ENCODE data around the gene GPR25. TPM values are rescaled to one million over a fixed set of nuclear protein-coding genes. Genes with fewer than 3 reads are reported as not detected.
"Not testable (repeated sequence)": the region's sequence is repeated elsewhere in the genome, so short reads cannot be mapped to it uniquely, and the experiment has no call there.

The GPR25 gene
- total RNA-seq, 1 experiment from 2014 or later, result not detected

DNA sequence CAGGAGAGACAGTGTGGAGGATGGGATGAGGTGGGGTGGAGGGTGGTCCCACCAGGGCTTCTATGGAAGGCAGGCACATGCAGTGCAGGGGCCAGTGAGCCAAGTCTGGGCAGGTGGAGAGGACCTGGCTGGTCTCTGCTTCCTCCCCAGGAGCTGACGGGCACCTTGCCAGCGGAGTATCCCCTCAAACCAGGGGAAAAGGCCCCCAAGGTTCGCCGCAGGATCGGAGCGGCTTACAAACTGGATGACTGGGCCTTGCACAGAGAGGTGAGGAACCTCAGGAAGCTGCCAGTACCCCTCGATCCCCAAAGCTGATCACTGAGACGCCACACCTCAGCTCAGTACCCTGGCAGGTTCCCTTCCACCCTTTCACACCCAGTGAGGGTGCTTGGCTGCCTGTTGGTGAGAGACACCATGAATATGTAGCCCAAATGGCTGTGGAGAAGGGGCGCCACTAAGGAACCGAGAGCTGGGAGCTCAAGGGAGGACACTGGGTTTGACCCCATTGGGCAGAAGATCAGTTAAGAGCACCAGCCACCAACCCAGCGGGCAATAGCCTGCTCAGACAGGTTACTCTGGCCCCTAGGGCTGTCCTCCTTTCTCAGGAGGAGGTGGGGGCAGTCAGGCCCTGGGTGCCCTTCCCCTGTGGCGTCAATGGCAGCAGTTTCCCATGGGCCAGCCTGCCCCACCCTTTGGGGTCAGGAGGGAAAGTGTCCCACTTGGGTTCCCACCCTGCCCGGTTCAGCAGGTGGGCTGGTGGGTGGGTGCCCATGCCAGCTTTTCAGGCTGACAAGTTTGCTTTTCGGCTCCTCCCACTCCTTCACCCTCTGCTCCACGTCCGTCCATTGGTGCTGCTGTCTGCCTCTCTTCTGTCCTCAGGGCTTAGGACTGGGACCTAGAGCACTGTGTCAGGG, 27.4 kb downstream of the GPR25 start:
- Histone ChIP-seq H3K27me3 (no peaks in the 10 kb centered on the region), H3K4me3 (no peak overlapping the region), H3K9me3 (no peaks in the 10 kb centered on the region), H3K36me3 (no peaks in the 10 kb centered on the region)
- DNase-seq, result no peak

DNA sequence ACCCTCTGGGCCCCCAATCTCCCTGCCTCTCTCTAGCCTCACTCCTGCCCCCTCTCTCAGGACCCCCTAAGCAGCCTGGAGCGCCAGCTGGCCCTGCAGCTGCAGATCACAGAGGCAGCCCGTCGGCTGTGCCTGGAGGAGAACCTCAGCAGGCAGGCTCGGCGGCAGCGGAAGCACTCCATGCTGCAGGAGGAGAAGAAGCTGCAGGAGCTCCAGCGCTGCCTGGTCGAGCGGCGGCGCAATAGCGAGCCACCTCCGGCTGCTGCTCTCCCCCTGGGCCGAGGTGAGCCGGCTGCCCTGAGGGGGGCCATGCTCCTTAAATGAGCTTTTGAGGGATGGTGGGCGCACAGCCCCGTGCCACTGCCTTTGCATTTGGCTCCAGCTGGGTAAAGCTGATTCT, 28.1 kb downstream of the GPR25 start:
- no peaks in the 10 kb centered on the region for H3K36me3 ChIP-seq
- H3K9me3 ChIP-seq, result no peaks in the 10 kb centered on the region
- H3K27me3 ChIP-seq, result no peaks in the 10 kb centered on the region
- DNase-seq, result no peak
- H3K4me3 ChIP-seq, result no peak overlapping the region

DNA sequence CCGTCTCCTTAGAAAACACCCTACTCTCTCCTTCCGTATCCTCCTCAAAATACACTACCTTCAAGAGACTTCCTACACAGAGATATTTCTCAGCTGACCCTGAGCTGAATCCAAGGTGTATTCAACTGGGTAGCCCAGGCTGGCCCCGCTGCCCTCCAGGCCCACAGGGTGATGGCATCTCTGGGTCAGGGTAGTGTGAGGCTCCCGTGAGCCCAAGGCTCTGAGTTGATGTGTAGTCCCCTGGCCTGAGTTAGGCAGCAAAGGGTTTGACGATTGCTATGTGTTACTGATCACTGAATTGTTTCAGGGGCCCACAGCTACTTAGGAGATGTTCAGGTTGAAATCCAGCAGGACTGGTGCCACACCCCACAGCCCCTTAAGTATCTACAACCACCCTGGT, 28.6 kb downstream of the GPR25 start:
- Histone ChIP-seq H3K36me3 (no peaks in the 10 kb centered on the region), H3K4me3 (no peak overlapping the region), H3K27me3 (no peaks in the 10 kb centered on the region), H3K9me3 (no peaks in the 10 kb centered on the region)
- DNase-seq, result no peak

DNA sequence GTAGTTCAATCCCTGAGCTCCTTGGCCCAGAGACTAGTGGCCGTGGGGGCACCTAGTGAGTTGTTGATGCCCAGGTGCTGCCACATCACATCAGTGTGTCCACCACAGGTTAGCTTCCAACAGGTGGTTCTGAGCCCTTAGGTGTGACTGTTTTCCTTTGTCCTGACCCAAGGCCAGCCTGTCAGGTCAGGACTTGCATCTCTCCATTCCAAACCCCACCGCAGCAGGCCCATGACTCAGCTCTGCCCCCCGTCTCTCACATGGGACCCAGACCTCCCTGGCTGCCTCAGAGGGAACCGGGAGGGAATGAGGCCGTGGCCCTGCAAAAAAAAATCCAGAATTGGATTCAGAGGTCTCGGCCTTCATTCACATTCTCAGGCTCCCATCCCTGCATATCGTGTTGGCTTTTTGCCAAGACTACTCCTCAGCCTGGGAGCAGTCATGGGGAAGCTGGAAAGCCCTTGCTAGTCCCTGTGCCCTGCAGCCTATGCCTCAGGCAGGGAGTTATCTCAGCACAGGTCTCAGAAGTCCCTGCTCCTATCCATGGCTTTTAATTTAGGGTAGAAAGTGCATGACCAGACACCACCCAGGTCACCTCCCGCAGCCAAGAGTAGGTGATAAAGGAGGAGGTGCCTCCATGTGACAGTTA, 29.1 kb downstream of the GPR25 start:
- H3K36me3 ChIP-seq, result no peaks in the 10 kb centered on the region

DNA sequence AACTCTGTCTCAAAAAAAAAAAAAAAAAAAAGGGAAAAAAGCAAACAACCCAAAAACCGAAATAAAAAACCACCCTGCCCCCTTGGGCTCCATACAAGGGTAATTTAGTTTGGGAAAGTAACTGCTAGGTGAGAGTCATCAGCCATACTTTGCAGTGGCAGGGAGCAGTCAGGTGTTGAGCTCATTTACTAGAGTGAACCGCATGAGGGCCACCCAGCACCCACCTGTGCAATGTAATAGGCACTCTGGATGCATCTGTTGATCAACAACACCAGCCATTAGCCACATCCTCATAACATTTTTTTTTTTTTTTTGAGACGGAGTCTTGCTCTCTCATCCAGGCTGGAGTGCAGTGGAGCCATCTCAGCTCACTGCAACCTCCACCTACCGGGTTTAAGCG, 31.0 kb downstream of the GPR25 start:
- no peaks in the 10 kb centered on the region for H3K9me3 ChIP-seq
- H3K36me3 ChIP-seq, result no peaks in the 10 kb centered on the region
- no peak overlapping the region for H3K4me3 ChIP-seq
- no peak for DNase-seq
- H3K27me3 ChIP-seq, result no peaks in the 10 kb centered on the region

More for the DNA sequence above, 29.1 kb downstream of the GPR25 start:
- H3K9me3 ChIP-seq, result no peaks in the 10 kb centered on the region
- DNase-seq, result no peak
- H3K27me3 ChIP-seq, result no peaks in the 10 kb centered on the region
- no peak overlapping the region for H3K4me3 ChIP-seq

DNA sequence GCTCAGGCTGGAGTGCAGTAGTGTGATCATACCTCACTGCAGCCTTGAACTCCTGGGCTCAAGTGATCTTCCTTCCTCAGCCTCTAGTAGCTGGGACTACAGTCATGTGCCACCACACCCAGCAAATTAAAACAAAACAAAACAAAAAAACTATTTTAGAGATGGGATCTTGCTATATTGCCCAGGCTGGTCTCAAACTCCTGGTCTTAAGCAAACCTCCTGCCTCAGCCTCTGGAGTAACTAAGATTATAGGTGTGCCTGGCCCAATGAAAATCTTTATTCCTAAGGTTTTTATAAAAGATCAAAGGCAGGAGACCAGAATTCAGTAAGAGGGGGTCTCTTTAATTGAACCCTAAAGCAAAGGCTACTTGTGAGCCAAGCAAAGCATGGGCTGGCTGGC, 32.0 kb downstream of the GPR25 start:
- no peak for DNase-seq
- H3K4me3 ChIP-seq, result no peak overlapping the region
- no peaks in the 10 kb centered on the region for H3K27me3 ChIP-seq
- no peaks in the 10 kb centered on the region for H3K9me3 ChIP-seq
- H3K36me3 ChIP-seq, result no peaks in the 10 kb centered on the region

DNA sequence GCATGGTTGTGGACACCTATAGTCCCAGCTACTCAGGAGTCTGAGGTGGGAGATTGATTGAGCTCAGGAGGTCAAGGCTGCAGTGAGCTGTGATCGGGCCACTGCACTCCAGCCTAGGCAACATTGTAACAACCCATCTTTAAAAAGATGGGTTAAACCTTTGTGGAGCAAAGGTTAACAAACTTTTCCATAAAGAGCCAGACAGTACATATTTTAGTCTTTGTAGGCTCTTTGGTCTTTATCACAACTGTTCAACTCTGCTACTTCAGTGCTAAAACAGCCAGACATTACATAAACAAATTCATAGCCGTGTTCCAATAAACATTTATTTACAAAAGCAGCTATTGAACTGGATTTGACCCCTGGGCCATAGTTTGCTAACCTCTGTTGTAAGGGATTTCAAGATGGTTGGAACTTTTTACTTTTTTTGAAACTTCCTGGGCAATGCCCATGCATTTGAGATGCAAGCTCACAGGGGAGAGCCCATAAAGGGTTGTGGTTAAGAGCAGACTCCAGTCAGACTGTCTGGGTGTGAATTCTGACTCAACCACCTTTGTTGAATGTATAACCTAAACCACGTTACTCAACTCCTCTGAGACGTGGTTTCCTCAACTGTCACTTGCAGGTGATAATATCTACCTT, 32.8 kb downstream of the GPR25 start:
- no peak for DNase-seq
- Histone ChIP-seq H3K4me3 (no peak overlapping the region), H3K27me3 (no peaks in the 10 kb centered on the region), H3K9me3 (no peaks in the 10 kb centered on the region), H3K36me3 (no peaks in the 10 kb centered on the region)

DNA sequence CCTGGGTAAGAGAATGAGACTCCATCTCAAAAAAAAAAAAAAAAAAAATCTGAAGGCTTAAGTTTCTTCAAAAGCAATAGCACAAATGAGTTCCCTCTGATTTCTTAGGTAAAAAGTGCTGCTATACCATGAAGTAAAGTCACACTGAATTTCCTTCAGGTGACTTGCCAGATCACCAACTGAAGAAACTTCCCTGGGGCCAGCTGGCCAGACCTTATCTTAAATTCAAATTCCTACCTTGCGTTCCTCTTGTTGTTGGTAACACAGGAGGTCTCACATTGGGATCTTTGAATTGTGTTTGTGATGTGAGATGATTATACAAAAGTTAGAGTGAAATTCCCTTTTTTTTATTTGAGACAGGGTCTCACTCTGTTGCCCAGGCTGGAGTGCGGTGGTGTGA, 33.7 kb downstream of the GPR25 start:
- H3K4me3 ChIP-seq, result no peak overlapping the region
- no peaks in the 10 kb centered on the region for H3K36me3 ChIP-seq
- DNase-seq, result no peak
- no peaks in the 10 kb centered on the region for H3K9me3 ChIP-seq
- no peaks in the 10 kb centered on the region for H3K27me3 ChIP-seq

DNA sequence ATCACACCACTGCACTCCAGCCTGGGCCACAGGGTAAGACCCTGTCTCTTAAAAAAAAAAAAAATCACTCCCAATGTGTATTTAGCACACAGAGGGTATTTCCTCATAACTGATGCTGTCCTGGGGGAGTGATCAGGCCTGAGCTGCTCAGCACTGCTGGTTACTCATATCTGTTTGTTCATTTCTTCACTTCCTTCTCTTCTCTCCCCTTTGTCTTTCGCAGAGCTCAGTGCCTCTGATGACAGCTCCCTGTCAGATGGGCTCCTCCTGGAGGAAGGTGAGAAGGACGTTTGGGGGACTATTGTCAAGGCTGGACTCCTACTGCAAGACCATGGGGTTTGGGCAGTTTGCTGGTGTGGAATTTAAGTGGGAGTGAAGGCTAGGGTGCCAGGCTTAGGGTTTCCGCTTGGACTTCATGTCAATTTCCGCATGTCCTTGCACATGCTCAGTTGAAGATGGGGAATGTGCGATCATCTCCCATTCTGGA, 34.9 kb downstream of the GPR25 start:
- Histone ChIP-seq H3K4me3 (no peak overlapping the region), H3K9me3 (no peaks in the 10 kb centered on the region), H3K36me3 (no peaks in the 10 kb centered on the region), H3K27me3 (no peaks in the 10 kb centered on the region)
- no peak for DNase-seq

DNA sequence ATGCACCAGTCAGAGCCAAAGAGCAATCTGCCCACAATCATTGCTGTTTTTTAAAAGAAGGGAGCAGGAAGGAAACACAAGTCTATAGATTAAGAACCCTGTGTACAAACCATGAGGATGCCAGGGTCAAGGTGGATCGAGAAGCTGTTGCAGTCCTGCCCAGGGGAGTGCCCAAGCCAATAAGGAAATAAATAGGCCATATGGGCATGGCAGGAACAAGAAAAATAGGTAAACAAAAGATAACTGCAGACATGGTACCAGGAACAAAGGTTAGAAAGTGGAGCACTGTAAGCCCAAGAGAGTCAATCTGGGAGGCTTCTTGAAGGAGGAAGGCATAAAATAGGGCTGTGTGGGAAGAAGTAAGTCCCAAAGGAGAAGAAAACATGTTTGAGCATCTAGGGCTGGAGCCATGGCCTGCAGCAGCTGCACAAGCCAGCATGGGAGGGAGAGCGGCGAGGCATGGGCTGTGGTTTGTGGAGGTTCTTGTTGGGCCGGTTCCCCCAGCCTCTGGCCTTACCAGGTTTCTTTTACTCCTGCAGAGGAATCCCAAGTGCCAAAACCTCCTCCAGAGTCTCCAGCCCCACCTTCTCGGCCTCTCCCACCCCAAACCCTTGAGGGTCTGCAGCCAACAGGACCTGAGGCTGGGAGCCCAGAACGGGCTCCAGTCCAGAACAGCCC, 35.5 kb downstream of the GPR25 start:
- Histone ChIP-seq H3K27me3 (no peaks in the 10 kb centered on the region), H3K4me3 (no peak overlapping the region), H3K36me3 (no peaks in the 10 kb centered on the region), H3K9me3 (no peaks in the 10 kb centered on the region)
- DNase-seq, result no peak

DNA sequence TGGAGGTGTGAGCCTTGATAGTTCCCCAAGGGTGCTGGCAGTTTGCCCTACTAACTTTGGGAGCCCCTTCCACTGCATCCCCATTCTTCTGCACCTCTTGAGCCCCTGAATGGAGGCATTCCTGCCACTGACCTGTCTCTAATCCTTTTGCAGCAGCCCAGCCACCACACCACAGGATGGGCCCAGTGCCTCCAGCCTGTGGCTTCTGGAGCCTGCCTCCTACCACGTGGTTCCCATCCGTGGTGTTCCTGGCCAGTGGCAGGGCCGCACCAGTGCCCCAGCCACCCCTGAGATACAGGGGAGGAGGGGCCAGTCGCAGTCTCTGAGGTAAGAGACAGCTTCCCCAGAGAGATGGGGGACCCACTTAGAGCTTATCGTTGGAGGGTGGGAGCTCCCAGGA, 36.3 kb downstream of the GPR25 start:
- Histone ChIP-seq H3K9me3 (no peaks in the 10 kb centered on the region), H3K36me3 (no peaks in the 10 kb centered on the region), H3K4me3 (no peak overlapping the region), H3K27me3 (no peaks in the 10 kb centered on the region)
- no peak for DNase-seq

DNA sequence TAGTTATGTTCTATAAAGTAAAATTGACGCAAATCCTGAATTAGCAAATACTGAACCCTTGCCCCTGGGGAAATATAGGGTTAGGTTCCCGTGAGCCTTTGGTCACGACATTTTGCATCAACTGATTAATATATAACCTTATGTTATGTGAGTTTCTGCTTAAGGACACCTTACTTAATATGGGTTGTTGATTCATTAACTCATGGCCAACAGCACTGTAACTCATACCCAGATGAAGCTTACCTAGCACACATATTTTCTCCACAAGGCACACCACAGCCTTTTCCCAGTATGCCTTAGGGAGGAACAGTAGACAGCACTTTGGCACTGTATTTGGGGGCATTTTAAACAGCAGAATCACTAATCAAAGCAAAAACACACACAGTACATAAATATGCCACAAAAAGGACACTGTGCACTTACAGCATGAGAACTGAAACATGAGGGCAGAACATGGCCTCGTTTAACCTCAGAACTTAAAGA, 37.0 kb downstream of the GPR25 start:
- no peak overlapping the region for H3K4me3 ChIP-seq
- H3K27me3 ChIP-seq, result no peaks in the 10 kb centered on the region
- H3K9me3 ChIP-seq, result no peaks in the 10 kb centered on the region
- no peak for DNase-seq
- no peaks in the 10 kb centered on the region for H3K36me3 ChIP-seq

DNA sequence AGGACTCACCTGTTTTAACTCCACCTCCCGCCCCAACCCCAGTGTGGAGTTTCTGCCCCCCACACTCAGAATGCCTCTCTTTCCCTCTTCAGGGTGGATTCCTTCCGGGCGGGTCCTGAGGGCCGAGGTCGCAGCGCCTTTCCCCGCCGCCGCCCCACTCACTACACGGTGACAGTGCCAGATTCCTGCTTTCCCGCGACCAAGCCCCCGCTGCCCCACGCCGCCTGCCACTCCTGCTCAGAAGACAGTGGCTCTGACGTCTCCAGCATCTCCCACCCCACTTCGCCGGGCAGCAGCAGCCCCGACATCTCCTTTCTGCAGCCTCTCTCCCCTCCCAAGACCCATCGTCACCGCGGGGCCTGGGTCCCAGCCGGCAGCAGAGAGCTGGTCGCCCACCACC, 38.6 kb downstream of the GPR25 start:
- Histone ChIP-seq H3K9me3 (no peaks in the 10 kb centered on the region), H3K4me3 (no peak overlapping the region), H3K27me3 (no peaks in the 10 kb centered on the region), H3K36me3 (no peaks in the 10 kb centered on the region)
- no peak for DNase-seq

DNA sequence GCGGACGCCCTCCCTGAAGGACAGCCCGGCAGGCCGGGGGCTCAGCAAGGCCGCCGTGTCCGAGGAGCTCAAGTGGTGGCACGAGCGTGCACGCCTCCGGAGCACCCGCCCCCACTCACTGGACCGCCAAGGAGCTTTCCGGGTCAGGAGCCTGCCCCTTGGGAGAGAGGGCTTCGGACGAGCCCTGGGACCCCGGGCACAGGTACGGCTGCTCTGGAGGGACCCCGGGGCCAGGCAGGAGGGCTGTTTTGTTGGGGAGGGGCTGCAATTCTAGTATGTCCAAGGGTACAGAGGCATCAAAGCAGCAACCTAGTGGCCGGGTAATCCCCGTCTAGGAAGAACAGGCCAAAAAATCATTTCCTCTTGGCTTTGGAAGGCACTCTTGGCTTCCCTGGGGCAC, 39.2 kb downstream of the GPR25 start:
- not testable (repeated sequence) for DNase-seq, H3K9me3 ChIP-seq, H3K27me3 ChIP-seq, H3K36me3 ChIP-seq, H3K4me3 ChIP-seq

DNA sequence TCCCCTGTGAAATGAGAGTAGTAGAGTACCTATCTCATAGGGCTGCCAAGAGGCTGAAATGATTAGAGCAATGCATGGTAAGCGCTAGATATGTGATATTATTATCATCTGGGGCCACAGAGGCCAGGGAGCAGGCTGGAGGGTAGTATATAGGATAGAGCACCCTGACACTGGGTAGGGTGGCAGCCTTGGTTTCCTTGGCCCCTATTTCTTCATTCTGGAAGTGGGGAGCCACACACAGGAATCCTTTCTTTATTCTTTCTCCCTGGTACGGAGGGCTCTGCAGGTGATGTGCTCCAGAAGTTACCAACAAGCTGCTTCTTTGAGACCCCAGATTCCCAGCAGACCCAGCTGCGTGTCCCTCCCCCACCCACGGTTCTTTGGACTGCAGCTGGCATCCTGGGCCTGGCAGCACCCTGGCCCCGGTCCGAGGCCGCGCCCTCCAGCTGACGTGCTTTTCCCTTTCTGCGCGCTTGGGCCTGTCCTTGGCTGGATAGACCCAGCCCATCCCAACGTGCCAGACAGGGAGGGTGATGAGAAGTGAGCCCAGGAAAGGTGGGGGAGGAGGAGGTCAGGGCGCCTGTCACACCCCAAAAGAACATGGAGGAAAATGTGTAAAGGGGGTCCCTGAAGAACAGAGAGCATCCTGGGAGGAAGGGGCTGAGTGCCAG, 40.1 kb downstream of the GPR25 start:
- Histone ChIP-seq H3K4me3 (no peak overlapping the region), H3K36me3 (no peaks in the 10 kb centered on the region), H3K27me3 (no peaks in the 10 kb centered on the region), H3K9me3 (no peaks in the 10 kb centered on the region)
- DNase-seq, result no peak

DNA sequence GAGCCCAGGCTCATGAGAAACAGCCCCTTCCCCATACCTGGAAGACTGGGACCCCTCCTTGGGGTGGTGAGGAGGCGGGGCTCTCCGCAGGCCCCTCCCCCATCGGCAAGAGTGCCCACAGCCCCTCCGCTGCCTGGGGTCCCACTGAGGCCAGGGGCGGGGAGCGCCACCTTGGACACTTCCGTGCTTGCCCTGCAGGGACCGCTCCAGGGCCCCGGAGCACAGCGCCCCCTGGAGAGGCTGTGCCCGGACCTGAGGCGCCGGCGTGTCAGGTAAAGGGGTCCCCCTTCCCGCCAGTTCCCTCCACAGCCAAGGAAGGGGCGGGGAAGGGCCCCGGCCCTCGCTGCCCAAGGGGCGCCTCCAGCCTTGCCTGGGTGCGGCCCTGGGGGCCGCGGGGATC, 43.4 kb downstream of the GPR25 start:
- Histone ChIP-seq H3K27me3 (no peaks in the 10 kb centered on the region), H3K4me3 (no peak overlapping the region), H3K9me3 (no peaks in the 10 kb centered on the region), H3K36me3 (no peaks in the 10 kb centered on the region)
- DNase-seq, result no peak

All from MG63 (cell line).